Heart left ventricle (tissue), 13 donors: ENCODE measurements around the gene CDK19.

Experiments used
- CTCF ChIP-seq, 12 donors: fragments of 200-600 bp; sonication (generic) in 4 of 12; IDR thresholded peaks; one replicate each; pipeline versions ENCODE4 v1.5.0 to v1.8.0; 2018 to 2022; ENCODE audit warnings: antibody characterized with exemption in 12 of 12, mild to moderate bottlenecking in 5 of 12
- POLR2A ChIP-seq, 2 donors: fragments of 450-650 bp; IDR thresholded peaks; one replicate each; pipeline ENCODE4 v1.6.1; 2017; ENCODE audit warnings: antibody characterized with exemption in 2 of 2, mild to moderate bottlenecking in 2 of 2, moderate library complexity in 2 of 2
- donor health status: ischemic (EF 13 %, LVEDD 7.1; RV severe dilation, severe dysfunction).
- donor health status: DM: no; HTN: yes; CAD: no.
- donor health status: DM: no; HTN: no; CAD: no.
- donor health status: ischemic (EF 25% LVEDD 6.9; RV normal size, moderate dysfunction).
- donor health status: ischemic (EF 25% LVEDD 5.7; RV mildly dilated, moderate dysfunction).
- donor health status: ischemic (EF 35%, LVEDD 5.7; RV mildly dilated, moderate dysfunction).
- donor health status: nonischemic (EF 11% LVEDD 7.7; RV severe dilation, severe dysfunction).
- donor health status: DM: yes; HTN: yes; CAD: no.
- donor health status: PGD.
- donor health status: ischemic (EF 29% LVEDD 5.4; RV normal size, mild dysfunction).
- donor health status: nonischemic (EF 23%, LVEDD 6.1; RV moderate dilation, normal function).

DNA sequence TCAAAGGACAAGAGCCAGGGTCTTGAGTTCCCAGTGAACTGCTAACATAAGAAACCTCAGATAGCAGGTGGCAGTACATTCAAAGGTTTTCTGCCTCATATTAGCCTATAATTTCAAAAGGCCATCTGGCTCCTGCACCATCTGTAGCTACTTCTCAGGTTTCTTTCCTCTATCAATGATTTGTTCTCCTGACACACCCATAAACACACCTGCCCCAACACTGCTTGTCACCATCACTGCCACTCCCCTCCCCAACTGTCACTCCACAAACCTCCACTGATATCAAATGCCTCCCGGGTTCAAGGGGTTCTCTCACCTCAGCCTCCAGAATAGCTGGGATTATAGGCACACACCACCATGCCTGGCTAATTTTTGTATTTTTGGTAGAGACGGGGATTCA lies 186.1 kb downstream of the CDK19 start:
- TF ChIP-seq CTCF (IDR thresholded peaks at IDR 0.05) (no peak), POLR2A (IDR thresholded peaks at IDR 0.05) (no peak)
